ENCODE measurements around the gene PDRG1. TPM values are rescaled to one million over a fixed set of nuclear protein-coding genes. Genes with fewer than 3 reads are reported as not detected.

Gene PDRG1
- polyA plus RNA-seq, 1 of the 3 experiments (the other 2 are of a cell fraction), result 18.9 TPM

GRCh38 chr20:31979713-31980426 lies 28.0 kb upstream of the PDRG1 start:
- ChIA-PET POLR2A (no interaction called here), CTCF (interaction anchor here (0.7 to 1.5 kb wide), 2 partner anchors 11 to 51 kb away, joined by 3 read pairs; no protein-coding TSS in a partner anchor)
- no peak for DNase-seq
- WGBS (ENCODE audit: low lambda C conversion rate), result 72% methylated on average over 6 of the region's 6 CpGs
- Histone ChIP-seq H3K9me3 (no peaks in the 10 kb centered on the region), H3K4me2 (no peak overlapping the region), H3K27ac (ENCODE audit: low read depth in 2 of 2, low read length in 1 of 2) (no peak overlapping the region), H3F3A (replicated peaks; ENCODE audit: insufficient read depth) (no peaks in the 10 kb centered on the region), H3K4me3 (ENCODE audit: low read depth in 2 of 2, low read length in 1 of 2) (no peak overlapping the region), H3K36me3 (replicated peaks in 1 of 2; ENCODE audit: control insufficient read depth in 1 of 2, insufficient read depth in 2 of 2, low read length in 1 of 2) (no peaks in the 10 kb centered on the region), H3K27me3 (ENCODE audit: insufficient read depth) (no peaks in the 10 kb centered on the region; the same call in 1 of the 2 replicates), H4K20me1 (ENCODE audit: insufficient read depth) (no peaks in the 10 kb centered on the region), H3K9ac (no peak overlapping the region), H3K4me1 (ENCODE audit: control insufficient read depth in 1 of 2, insufficient read depth in 2 of 2, low read depth in 1 of 2, low read length in 1 of 2) (no peaks in the 10 kb centered on the region; a peak in 1 of 4 replicates), H3K79me2 (ENCODE audit: insufficient read depth) (no peaks in the 10 kb centered on the region), H2AFZ (ENCODE audit: low read depth) (no peak overlapping the region), H3K9me2 (no peaks in the 10 kb centered on the region)
- TF ChIP-seq EP300 (IDR thresholded peaks at IDR 0.05; ENCODE audit: borderline replicate concordance in 1 of 2, low read depth in 1 of 2, low read length in 1 of 2) (no peak), RXRA (IDR thresholded peaks at IDR 0.05; ENCODE audit: borderline replicate concordance, low read depth) (no peak), YY1 (IDR thresholded peaks at IDR 0.05; ENCODE audit: low read depth) (no peak), FOXM1 (IDR thresholded peaks at IDR 0.05; ENCODE audit: low read depth) (no peak), EZH2phosphoT487 (IDR thresholded peaks at IDR 0.05; ENCODE audit: borderline replicate concordance, low read depth) (no peak), NFIC (IDR thresholded peaks at IDR 0.05; ENCODE audit: borderline replicate concordance) (no peak), GATA2 (CRISPR knock-in tag; IDR thresholded peaks at IDR 0.05) (no peak), USF1 (IDR thresholded peaks at IDR 0.05; ENCODE audit: borderline replicate concordance, low read depth) (no peak), SIN3A (IDR thresholded peaks at IDR 0.05; ENCODE audit: borderline replicate concordance, low read depth, low read length) (no peak), FOXJ3 (CRISPR knock-in tag; IDR thresholded peaks at IDR 0.05) (no peak), FOSL2 (IDR thresholded peaks at IDR 0.05; ENCODE audit: borderline replicate concordance, low read depth) (no peak), ELF1 (IDR thresholded peaks at IDR 0.05) (no peak), SMC3 (IDR thresholded peaks at IDR 0.05; ENCODE audit: low read depth, low read length) (no peak), GABPA (IDR thresholded peaks at IDR 0.05; ENCODE audit: low read depth) (no peak), ZBTB33 (IDR thresholded peaks at IDR 0.05; ENCODE audit: borderline replicate concordance, low read depth) (no peak), RFX5 (IDR thresholded peaks at IDR 0.05; ENCODE audit: low read length) (no peak)
- TF ChIP-seq, protein P1, sequence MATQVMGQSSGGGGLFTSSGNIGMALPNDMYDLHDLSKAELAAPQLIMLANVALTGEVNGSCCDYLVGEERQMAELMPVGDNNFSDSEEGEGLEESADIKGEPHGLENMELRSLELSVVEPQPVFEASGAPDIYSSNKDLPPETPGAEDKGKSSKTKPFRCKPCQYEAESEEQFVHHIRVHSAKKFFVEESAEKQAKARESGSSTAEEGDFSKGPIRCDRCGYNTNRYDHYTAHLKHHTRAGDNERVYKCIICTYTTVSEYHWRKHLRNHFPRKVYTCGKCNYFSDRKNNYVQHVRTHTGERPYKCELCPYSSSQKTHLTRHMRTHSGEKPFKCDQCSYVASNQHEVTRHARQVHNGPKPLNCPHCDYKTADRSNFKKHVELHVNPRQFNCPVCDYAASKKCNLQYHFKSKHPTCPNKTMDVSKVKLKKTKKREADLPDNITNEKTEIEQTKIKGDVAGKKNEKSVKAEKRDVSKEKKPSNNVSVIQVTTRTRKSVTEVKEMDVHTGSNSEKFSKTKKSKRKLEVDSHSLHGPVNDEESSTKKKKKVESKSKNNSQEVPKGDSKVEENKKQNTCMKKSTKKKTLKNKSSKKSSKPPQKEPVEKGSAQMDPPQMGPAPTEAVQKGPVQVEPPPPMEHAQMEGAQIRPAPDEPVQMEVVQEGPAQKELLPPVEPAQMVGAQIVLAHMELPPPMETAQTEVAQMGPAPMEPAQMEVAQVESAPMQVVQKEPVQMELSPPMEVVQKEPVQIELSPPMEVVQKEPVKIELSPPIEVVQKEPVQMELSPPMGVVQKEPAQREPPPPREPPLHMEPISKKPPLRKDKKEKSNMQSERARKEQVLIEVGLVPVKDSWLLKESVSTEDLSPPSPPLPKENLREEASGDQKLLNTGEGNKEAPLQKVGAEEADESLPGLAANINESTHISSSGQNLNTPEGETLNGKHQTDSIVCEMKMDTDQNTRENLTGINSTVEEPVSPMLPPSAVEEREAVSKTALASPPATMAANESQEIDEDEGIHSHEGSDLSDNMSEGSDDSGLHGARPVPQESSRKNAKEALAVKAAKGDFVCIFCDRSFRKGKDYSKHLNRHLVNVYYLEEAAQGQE (IDR thresholded peaks at IDR 0.05; ENCODE audit: low read depth, low read length), result no peak
- TF ChIP-seq, protein P2, sequence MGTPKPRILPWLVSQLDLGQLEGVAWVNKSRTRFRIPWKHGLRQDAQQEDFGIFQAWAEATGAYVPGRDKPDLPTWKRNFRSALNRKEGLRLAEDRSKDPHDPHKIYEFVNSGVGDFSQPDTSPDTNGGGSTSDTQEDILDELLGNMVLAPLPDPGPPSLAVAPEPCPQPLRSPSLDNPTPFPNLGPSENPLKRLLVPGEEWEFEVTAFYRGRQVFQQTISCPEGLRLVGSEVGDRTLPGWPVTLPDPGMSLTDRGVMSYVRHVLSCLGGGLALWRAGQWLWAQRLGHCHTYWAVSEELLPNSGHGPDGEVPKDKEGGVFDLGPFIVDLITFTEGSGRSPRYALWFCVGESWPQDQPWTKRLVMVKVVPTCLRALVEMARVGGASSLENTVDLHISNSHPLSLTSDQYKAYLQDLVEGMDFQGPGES (IDR thresholded peaks at IDR 0.05; ENCODE audit: low read depth, low read length), result no peak

Measured in SK-N-SH (cell line).